ENCODE measurements around the gene POLA2. TPM values are rescaled to one million over a fixed set of nuclear protein-coding genes. Genes with fewer than 3 reads are reported as not detected.
"Not testable (repeated sequence)": the region's sequence is repeated elsewhere in the genome, so short reads cannot be mapped to it uniquely, and the experiment has no call there.

POLA2 gene
- total RNA-seq, 2 experiments from 2014 or later, result 79.8 to 89.5 TPM

GRCh38 chr11:65251476-65251875 is 10.3 kb upstream of the POLA2 start:
- H3K9me3 Mint-ChIP-seq (ENCODE audit: low read depth), result no peaks in the 10 kb centered on the region
- H3K27me3 Mint-ChIP-seq, result peaks cover 7% of the 10 kb centered on the region
- H3K4me1 Mint-ChIP-seq, result peaks cover 2% of the 10 kb centered on the region
- H3K27ac Mint-ChIP-seq, result no peak overlapping the region
- ATAC-seq (no peak), DNase-seq (no peak)
- H3K36me3 Mint-ChIP-seq, result no peaks in the 10 kb centered on the region
- CTCF ChIA-PET, result interaction anchor here (1.1 to 5.6 kb wide), 4 partner anchors 11 to 140 kb away, joined by 3 to 46 read pairs (median 9); partner anchors contain the start of genes POLA2 and TM7SF2
- no peak overlapping the region for H3K4me3 Mint-ChIP-seq

DNA sequence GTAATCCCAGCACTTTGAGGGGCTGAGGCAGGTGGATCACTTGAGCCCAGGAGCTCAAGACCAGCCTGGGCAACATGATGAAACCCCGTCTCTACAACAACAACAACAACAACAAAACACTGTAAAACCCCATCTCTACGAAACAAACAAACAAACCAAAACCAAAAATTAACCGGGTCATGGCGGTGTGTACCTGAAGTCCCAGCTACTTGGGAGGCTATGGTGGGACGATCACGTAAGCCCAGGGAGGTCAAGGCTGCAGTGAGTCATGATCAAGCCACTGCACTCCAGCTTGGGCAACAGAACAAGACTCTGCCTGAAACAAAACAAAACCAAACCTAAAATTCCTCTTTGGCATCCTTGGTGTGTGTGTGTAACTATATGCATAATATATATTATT is 7.0 kb upstream of the POLA2 start:
- Mint-ChIP-seq H3K27me3 (peaks cover 7% of the 10 kb centered on the region), H3K4me3 (no peak overlapping the region), H3K4me1 (peaks cover 9% of the 10 kb centered on the region), H3K9me3 (ENCODE audit: low read depth) (no peaks in the 10 kb centered on the region), H3K27ac (no peak overlapping the region), H3K36me3 (no peaks in the 10 kb centered on the region)
- CTCF ChIA-PET, result interaction anchor here (0.9 to 1.9 kb wide), 7 partner anchors 20 to 406 kb away, joined by 3 to 6 read pairs (median 3); partner anchors contain the start of gene CDC42EP2
- no peak for DNase-seq
- ATAC-seq, result no peak

- H3K36me3 Mint-ChIP-seq, result peaks cover 13% of the 10 kb centered on the region
- H3K4me1 Mint-ChIP-seq, result peaks cover 31% of the 10 kb centered on the region
- H3K9me3 Mint-ChIP-seq (ENCODE audit: low read depth), result no peaks in the 10 kb centered on the region
- ATAC-seq, result no peak
- H3K27ac Mint-ChIP-seq, result no peak overlapping the region
- H3K27me3 Mint-ChIP-seq, result peaks cover 6% of the 10 kb centered on the region
- CTCF ChIA-PET, result interaction anchor here (1.0 to 1.4 kb wide), 4 partner anchors 9 to 71 kb away, joined by 3 to 5 read pairs (median 3); no protein-coding TSS in a partner anchor
- no peak for DNase-seq
- no peak overlapping the region for H3K4me3 Mint-ChIP-seq
Measured at GRCh38 chr11:65258988-65259387, 2.8 kb upstream of the POLA2 start.

GRCh38 chr11:65260302-65260701 is 1.5 kb upstream of the POLA2 start:
- Mint-ChIP-seq H3K36me3 (peaks cover 21% of the 10 kb centered on the region), H3K27ac (no peak overlapping the region), H3K27me3 (peaks cover under 1% of the 10 kb centered on the region), H3K9me3 (ENCODE audit: low read depth) (no peaks in the 10 kb centered on the region), H3K4me3 (peak overlapping the region; percentile 94), H3K4me1 (peaks cover 37% of the 10 kb centered on the region)
- ATAC-seq, result no peak
- CTCF ChIA-PET, result interaction anchor here (1.0 kb wide), 1 partner anchor 35 kb away, joined by 3 read pairs; no protein-coding TSS in a partner anchor
- DNase-seq, result no peak

GRCh38 chr11:65260756-65261590 is 789 bp upstream of the POLA2 start:
- H3K4me3 Mint-ChIP-seq, result peak overlapping the region; percentile 94
- no peak for DNase-seq
- peaks cover 25% of the 10 kb centered on the region for H3K36me3 Mint-ChIP-seq
- peak overlapping the region; percentile 93 for H3K27ac Mint-ChIP-seq
- no peaks in the 10 kb centered on the region for H3K9me3 Mint-ChIP-seq (ENCODE audit: low read depth)
- H3K4me1 Mint-ChIP-seq, result peaks cover 44% of the 10 kb centered on the region
- H3K27me3 Mint-ChIP-seq, result no peaks in the 10 kb centered on the region
- CTCF ChIA-PET, result interaction anchor here (1.0 to 2.5 kb wide), 11 partner anchors 14 to 466 kb away, joined by 3 to 25 read pairs (median 8); partner anchors contain the start of genes ARL2, CDC42EP2, TM7SF2 and ZNHIT2
- ATAC-seq, result no peak

DNA sequence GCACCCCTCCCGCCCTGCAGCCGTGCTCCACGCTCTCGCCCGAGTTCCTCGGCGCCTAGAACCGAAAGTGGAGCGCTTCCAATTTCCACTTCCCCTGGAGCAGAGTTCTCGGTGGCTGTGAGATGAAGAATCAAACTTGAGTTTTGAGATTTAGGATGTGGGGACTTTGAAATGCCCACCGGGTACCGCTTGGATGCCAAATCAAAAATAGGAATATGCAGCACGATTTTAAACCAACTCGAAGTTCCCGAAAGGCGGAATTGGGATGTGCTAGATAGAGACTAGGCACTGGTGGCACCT is 569 bp downstream of the POLA2 start:
- DNase-seq (no peak), ATAC-seq (no peak)
- CTCF ChIA-PET, result interaction anchor here (0.6 to 2.5 kb wide), 18 partner anchors 10 to 248 kb away, joined by 3 to 25 read pairs (median 6); partner anchors contain the start of genes ARL2, CAPN1, CDC42EP2 and FAU
- Mint-ChIP-seq H3K4me3 (peak overlapping the region; percentile 94), H3K27me3 (no peaks in the 10 kb centered on the region), H3K4me1 (peaks cover 49% of the 10 kb centered on the region), H3K9me3 (ENCODE audit: low read depth) (no peaks in the 10 kb centered on the region), H3K27ac (peak overlapping the region; percentile 93), H3K36me3 (peaks cover 30% of the 10 kb centered on the region)

- Mint-ChIP-seq H3K27ac (peak overlapping the region; percentile 93), H3K4me1 (peaks cover 49% of the 10 kb centered on the region), H3K27me3 (no peaks in the 10 kb centered on the region), H3K36me3 (peaks cover 30% of the 10 kb centered on the region), H3K9me3 (ENCODE audit: low read depth) (no peaks in the 10 kb centered on the region), H3K4me3 (peak overlapping the region; percentile 94)
- DNase-seq (no peak), ATAC-seq (no peak)
- CTCF ChIA-PET, result interaction anchor here (0.6 to 2.5 kb wide), 17 partner anchors 9 to 249 kb away, joined by 3 to 25 read pairs (median 6); partner anchors contain the start of genes ARL2, CAPN1, CDC42EP2 and FAU
Measured at GRCh38 chr11:65262776-65263175, 1.0 kb downstream of the POLA2 start.

- H3K27me3 Mint-ChIP-seq; ATAC-seq; DNase-seq; H3K9me3 Mint-ChIP-seq (ENCODE audit: low read depth): not testable (repeated sequence)
- CTCF ChIA-PET, result interaction anchor here (0.7 to 2.8 kb wide), 7 partner anchors 17 to 522 kb away, joined by 3 to 16 read pairs (median 3); partner anchors contain the start of gene CDC42EP2
- peaks cover 40% of the 10 kb centered on the region for H3K36me3 Mint-ChIP-seq
- H3K4me1 Mint-ChIP-seq, result peaks cover 42% of the 10 kb centered on the region
- H3K27ac Mint-ChIP-seq, result peak overlapping the region; percentile 39
- peak overlapping the region; percentile 23 for H3K4me3 Mint-ChIP-seq
Measured at GRCh38 chr11:65264747-65265146, 3.0 kb downstream of the POLA2 start.

DNA sequence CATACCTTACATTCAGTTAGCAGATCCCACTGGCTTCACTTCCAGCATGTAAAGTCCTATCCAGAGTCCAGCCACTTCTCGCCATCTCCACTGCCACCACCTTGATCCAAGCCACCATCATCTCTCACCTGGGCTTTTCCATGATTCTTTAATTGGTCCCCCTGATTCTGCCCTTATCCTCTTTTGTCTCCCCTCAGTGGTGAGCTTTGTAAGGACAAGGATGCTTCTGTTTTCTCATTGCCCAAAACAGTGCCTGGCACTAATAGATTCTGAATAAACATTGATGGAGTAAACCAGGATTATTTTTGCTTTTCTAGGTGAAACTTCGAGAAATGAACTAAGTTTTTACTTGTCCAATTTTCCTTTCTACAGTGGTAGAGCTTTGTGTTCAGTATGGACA is 4.4 kb downstream of the POLA2 start:
- Mint-ChIP-seq H3K27ac (peak overlapping the region; percentile 2), H3K27me3 (no peaks in the 10 kb centered on the region), H3K9me3 (ENCODE audit: low read depth) (no peaks in the 10 kb centered on the region), H3K36me3 (peaks cover 47% of the 10 kb centered on the region), H3K4me3 (no peak overlapping the region), H3K4me1 (peaks cover 31% of the 10 kb centered on the region)
- no peak for ATAC-seq
- CTCF ChIA-PET, result interaction anchor here (0.8 to 2.8 kb wide), 5 partner anchors 9 to 63 kb away, joined by 4 to 16 read pairs (median 5); partner anchors contain the start of gene CDC42EP2
- no peak for DNase-seq

GRCh38 chr11:65274735-65275682 is 13.2 kb downstream of the POLA2 start:
- no peaks in the 10 kb centered on the region for H3K27me3 Mint-ChIP-seq
- H3K4me1 Mint-ChIP-seq, result peaks cover 20% of the 10 kb centered on the region
- peak; percentile 63 for ATAC-seq
- peaks cover 51% of the 10 kb centered on the region for H3K36me3 Mint-ChIP-seq
- H3K9me3 Mint-ChIP-seq (ENCODE audit: low read depth), result no peaks in the 10 kb centered on the region
- peak; percentile 49 for DNase-seq
- H3K27ac Mint-ChIP-seq, result no peak overlapping the region
- H3K4me3 Mint-ChIP-seq, result no peak overlapping the region
- CTCF ChIA-PET, result interaction anchor here (0.6 to 8.8 kb wide), 24 partner anchors 9 to 262 kb away, joined by 3 to 81 read pairs (median 4); partner anchors contain the start of genes CAPN1, CDC42EP2, DPF2 and POLA2

DNA sequence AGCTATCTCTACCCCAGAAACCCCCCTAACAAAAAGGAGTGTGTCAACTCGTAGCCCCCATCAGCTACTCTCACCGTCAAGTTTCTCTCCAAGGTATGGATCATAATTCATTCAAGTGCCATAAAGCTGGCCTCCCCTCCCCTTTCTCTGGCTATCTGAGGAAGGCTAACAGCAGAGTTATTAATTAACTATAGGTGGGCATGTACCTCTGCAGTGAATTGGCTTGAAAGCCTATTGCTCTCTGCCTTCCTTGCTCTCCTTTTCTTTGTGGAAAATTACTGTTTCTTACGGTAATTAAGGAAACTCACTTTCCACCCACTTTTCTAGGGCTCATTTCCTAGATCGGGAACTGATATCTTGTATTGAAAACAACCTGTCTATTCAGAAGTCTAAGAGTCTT is 14.1 kb downstream of the POLA2 start:
- H3K4me3 Mint-ChIP-seq, result no peak overlapping the region
- H3K9me3 Mint-ChIP-seq (ENCODE audit: low read depth), result no peaks in the 10 kb centered on the region
- H3K36me3 Mint-ChIP-seq, result peaks cover 51% of the 10 kb centered on the region
- no peak for ATAC-seq
- H3K27me3 Mint-ChIP-seq, result no peaks in the 10 kb centered on the region
- CTCF ChIA-PET, result interaction anchor here (0.6 to 8.8 kb wide), 17 partner anchors 10 to 235 kb away, joined by 3 to 81 read pairs (median 4); partner anchors contain the start of genes CDC42EP2, DPF2 and POLA2
- peaks cover 24% of the 10 kb centered on the region for H3K4me1 Mint-ChIP-seq
- no peak overlapping the region for H3K27ac Mint-ChIP-seq
- no peak for DNase-seq

DNA sequence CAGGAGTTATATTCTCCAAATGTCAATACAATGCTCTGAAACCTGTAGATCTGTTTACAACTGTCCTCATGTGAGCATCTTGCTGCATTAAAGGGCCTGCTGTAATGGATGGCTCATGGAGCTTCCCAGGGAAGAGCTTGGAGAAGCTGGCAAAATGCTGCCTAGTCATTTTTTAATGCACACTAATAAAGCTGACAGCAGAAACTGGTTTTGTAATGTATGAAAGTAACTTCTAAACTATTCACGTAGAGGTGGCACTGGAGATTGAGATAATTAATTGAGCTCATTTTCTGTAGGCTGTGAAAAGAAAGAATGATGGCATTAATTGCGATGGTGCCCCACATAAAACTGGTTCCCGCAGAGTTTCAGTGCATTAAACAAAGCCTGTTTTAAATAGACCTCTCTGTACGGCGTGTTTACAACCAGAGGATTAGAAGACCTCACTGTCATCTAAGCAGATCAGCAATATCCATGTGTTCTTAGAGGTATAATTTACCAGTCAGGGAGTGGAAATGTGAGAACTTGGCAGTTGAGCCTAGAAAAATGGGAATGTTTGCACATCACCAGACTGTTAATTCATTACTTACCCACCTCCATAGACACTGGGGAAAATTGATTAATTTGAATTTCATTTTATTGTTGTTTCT is 16.0 kb downstream of the POLA2 start:
- H3K27me3 Mint-ChIP-seq, result no peaks in the 10 kb centered on the region
- DNase-seq (no peak), ATAC-seq (no peak)
- CTCF ChIA-PET, result interaction anchor here (0.6 to 8.8 kb wide), 5 partner anchors 15 to 77 kb away, joined by 3 to 81 read pairs (median 9); partner anchors contain the start of genes CDC42EP2, DPF2 and POLA2
- no peaks in the 10 kb centered on the region for H3K9me3 Mint-ChIP-seq (ENCODE audit: low read depth)
- no peak overlapping the region for H3K27ac Mint-ChIP-seq
- peaks cover 56% of the 10 kb centered on the region for H3K36me3 Mint-ChIP-seq
- no peak overlapping the region for H3K4me3 Mint-ChIP-seq
- H3K4me1 Mint-ChIP-seq, result peaks cover 24% of the 10 kb centered on the region

Data from activated CD8-positive, alpha-beta memory T cell treated with anti-CD3 and anti-CD28 coated beads, Interleukin-2, amount 10 ng/mL, durations not matched to agents 7 days and 5 days (primary cell).